Stimulated activated CD4-positive, alpha-beta T cell treated with anti-CD3 and anti-CD28 coated beads, Interleukin-2, amount 100 ng/mL, for 48 hours (primary cell): ENCODE data around the gene ANGEL1.
A peak's percentile ranks its signal among the peaks of the same experiment; 100 is the strongest.

Experiments
- DNase-seq, 2 donors: peaks; one replicate each; pipeline ENCODE4 v3.0.0-alpha.2; 2020

ANGEL1 gene, protein sequence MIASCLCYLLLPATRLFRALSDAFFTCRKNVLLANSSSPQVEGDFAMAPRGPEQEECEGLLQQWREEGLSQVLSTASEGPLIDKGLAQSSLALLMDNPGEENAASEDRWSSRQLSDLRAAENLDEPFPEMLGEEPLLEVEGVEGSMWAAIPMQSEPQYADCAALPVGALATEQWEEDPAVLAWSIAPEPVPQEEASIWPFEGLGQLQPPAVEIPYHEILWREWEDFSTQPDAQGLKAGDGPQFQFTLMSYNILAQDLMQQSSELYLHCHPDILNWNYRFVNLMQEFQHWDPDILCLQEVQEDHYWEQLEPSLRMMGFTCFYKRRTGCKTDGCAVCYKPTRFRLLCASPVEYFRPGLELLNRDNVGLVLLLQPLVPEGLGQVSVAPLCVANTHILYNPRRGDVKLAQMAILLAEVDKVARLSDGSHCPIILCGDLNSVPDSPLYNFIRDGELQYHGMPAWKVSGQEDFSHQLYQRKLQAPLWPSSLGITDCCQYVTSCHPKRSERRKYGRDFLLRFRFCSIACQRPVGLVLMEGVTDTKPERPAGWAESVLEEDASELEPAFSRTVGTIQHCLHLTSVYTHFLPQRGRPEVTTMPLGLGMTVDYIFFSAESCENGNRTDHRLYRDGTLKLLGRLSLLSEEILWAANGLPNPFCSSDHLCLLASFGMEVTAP

GRCh38 chr14:76812422-76813383, at the start of gene ANGEL1:
TSS of gene ANGEL1 (minus strand) at chr14:76812882. CDS start at chr14:76812827, 55 bp downstream.
- peak; percentile 95 to 98 for DNase-seq

DNA sequence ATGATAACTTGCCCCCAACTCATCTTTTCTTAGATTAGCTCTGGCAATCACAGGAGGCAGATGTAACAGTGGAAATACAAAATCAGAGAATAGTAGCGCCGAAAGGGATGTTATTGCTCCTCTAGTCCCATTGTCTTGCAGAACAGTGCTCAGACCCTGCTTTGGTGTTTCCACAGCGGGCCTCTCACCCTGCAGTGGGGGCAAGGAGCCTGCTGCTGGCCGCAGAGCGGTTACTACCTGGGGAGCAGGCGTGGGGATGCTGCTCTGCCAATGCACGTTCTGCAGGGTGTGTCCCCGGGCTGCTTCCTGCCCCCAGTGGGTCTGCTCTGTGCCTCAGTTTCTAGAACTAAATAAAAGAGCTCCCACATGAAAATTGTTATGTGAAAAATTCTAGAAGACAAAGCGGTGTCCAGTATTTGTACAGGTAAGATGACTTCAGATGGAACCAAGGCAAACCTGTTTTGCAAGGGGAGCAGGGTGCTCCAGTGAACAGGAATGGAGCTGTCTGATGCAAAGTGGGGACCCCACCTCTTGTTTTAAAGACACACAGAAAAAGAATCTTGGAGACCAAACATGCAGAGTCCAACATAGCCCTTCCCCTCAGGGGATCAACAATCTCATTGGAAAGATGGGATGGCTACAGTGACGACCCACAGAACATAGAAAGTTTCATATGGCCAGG, 49.0 kb upstream of the ANGEL1 start:
- DNase-seq: no peak

DNA sequence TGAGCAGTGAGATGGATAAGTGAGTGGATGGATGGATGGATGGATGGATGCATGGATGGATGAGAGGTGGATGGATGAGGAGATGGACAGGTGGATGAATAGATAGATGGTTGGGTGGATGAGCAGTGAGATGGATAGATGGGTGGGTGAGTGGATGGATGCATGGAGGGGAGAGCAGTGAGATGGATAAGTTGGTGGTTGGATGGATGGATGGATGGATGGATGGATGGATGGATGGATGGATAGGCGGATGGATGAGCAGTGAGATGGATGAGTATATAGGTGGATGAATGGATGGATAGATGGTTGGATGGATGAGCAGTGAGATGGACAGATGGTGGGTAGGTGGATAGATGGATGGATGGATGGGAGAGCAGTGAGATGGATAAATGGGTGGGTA, 44.1 kb upstream of the ANGEL1 start:
- DNase-seq: no peak

DNA sequence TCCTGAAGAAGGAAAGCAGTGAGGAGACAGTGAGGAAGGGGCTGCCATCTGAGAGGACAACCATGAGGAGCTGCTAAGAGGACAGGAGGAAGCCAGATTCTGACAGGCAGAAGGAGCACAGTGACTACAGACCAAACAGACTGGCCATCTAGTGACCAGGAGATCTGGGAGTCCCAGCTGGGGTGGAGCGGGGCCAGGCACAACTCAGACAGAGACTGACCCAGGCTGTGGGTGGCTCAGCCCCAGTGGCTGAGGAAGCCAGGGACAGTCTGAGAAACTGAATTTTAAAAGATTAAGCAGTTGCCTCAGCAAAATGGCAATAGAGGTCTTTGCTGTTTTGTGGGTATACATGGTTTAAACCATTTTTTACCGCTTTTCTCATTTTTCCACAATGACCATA, 42.4 kb upstream of the ANGEL1 start:
- DNase-seq: no peak

DNA sequence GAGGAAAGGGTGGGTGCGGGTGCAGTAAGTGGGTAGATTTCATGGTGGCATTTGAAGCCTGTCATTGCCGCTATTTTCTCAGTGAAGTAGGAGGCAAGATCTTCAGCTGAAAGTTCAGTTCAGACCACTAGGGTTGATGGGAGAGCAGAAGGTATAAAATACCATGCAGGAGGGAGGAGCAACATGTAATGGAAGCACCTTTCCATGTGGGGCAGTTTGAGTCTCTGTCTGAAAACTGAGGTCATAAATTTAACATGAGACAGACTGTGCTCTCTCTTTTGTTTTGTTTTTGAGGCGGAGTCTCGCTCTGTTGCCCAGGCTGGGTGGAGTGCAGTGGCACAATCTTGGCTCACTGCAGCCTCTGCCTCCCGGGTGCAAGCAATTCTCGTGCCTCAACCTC, 36.2 kb upstream of the ANGEL1 start:
- DNase-seq: no peak

DNA sequence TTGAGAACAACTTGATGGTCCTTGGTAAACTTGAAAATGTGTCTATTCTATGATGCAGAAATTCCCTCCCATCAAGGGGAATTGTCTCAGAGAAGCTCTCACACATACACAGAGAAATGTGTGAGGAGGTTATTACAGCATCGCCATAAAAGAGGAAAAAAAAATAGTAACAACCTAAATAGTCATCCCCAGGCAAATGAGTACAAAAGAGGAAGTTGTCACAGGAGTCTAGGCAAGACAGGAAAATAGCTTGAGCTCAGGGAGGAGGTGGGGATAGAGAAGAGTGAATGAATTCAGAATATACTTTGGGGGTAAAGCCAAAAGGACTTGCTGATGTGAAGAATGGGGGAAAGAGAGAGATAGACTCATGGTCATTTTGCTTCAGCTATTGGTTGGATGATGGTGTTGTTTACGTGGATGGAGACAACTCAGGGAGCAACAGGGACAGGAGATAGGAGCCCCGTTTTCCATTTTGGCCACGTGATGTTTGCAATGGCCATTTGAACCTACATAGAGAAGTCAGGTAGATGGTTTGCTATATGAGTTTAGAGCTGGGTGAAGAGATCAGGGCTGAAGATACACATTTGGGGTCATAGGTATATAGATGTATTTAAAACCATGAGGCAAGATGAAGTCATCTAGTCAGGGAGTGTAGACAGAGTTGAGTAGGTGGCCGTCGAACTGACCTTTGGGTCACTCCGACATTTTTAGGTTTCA, 33.8 kb upstream of the ANGEL1 start:
- no peak for DNase-seq

GRCh38 chr14:76844223-76844622, 31.5 kb upstream of the ANGEL1 start:
- peak; percentile 45 to 55 for DNase-seq

- no peak for DNase-seq
Measured at GRCh38 chr14:76842414-76842813, 29.7 kb upstream of the ANGEL1 start.

DNA sequence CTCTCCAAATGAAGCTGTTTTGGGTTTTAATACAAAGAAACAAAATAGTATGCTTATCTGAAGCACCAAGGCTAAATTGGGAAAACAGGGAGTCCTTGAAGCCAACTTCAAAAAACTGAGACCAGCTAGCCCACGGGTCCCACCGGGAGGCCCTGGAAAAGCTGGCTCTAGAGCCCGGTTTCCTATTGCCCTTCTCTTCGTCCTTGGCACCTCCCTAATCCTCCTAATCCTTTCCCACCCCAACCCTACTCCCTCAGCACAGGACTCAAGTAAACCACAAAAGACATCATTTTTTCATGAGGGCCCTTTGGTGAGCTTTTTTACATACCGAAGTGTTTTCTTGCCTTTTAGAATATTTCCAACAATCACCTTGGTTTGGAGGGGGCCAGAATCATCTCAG, 24.8 kb upstream of the ANGEL1 start:
- DNase-seq: no peak

- no peak for DNase-seq
Measured at GRCh38 chr14:76836029-76836630, 23.4 kb upstream of the ANGEL1 start.

DNA sequence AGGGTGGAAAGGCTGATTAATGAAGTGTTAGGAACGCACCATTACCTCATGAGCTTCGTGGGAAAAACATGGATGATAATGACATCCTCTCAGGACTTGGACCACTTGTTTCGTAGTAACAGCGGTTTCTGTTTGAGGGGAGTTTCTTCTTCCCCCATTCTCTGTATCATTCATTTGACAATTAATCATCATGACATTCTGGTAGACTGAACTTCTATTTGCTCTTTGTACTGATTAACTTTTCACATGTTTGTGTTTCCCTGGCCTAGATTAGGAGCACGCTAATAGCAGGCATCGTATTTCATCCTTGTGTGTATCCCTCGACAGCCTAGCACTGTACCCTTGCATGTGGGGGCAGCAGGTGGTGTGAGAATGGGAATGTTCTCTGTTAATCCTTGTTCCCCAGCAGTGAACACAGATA, 21.6 kb upstream of the ANGEL1 start:
- no peak for DNase-seq

DNA sequence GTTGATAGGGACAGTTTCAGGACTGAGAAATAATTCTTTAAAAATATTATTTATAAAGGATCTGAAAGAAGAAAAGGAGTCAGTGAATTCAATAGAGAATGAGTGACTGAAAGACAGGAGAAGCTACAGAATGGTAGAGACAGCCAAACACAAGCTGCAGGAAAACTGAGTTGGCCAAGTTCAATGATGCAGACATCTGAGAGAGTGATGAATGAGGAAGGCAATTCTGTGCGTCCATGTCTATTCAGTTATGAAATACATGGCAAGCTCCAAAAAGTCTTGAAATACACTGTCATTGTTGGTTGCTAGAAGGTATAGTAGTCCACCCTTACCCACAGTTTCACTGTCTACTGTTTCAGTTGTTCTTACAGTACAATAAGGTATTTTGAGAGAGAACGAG, 20.3 kb upstream of the ANGEL1 start:
- DNase-seq: no peak

- DNase-seq: no peak
Measured at GRCh38 chr14:76832503-76832988, 19.9 kb upstream of the ANGEL1 start.

- no peak for DNase-seq
Measured at GRCh38 chr14:76830556-76830955, 17.9 kb upstream of the ANGEL1 start.

DNA sequence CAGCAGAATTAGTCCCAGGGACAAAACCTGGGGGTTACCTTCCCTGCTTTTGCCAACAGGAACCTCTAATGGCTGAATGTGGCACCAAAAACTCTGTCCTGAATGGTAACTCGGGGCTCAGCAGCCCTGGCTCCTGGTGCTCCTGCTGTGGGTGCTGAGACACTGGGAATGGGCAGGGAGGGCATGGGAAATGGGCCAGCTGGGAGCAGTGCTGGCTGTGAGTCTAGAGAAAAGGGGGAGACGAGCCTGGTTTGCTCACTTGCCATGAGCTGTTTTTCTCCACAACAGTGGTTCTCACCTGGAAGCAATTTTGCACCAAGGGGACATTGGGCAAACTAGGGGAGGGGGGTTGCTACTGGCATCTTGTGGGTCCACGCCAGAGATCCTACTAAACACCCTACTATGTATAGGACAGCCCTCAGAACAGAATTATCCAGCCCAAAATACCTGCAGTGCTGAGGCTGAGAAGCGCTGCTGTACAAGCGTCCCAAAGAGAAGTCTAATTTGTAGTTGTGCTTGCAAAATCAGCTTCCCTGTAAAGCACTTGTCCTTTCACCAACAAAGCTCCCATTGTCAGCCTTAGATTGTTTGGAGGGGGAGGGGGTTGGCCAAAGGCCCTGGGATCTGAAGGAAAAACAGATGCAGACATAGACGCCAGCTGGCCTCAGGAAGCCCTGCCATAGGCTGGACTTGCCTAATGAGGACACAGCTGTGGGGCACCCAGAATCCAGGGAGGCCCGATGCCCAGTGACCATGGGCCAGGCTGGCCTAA, 17.2 kb upstream of the ANGEL1 start:
- no peak for DNase-seq

- no peak for DNase-seq
Measured at GRCh38 chr14:76829013-76829365, 16.3 kb upstream of the ANGEL1 start.

- DNase-seq: no peak
Measured at GRCh38 chr14:76828339-76829012, 15.8 kb upstream of the ANGEL1 start.

DNA sequence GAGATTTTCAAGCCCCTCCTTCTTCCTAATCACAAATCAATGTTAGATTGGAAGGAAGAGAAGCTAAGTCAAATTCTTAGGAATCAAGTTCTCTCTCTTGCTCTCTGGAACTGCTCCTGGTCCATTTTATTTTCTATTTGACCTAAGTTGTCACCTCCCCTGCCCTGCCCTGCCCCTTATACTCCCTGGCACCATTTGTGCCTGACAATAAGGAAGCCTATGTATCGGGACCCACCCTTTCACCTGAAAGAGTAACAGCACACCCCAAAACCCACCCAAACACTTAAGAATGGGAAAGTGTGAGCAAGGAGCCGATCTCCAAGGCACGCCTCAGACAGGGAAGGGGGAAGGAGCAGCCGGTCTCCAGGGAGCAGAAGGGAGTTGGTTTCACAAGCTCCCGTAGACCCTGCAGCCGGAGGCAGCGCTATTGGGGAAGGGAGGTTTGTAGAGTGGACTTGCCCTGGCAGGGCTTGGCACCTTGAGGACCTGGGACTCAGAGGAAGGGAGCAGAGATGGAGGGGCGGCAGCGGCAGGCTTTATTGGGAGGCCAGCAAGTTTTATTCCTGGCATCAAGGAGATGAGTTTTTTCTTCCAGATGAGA, 15.1 kb upstream of the ANGEL1 start:
- DNase-seq: no peak

- DNase-seq: no peak
Measured at GRCh38 chr14:76826122-76826521, 13.4 kb upstream of the ANGEL1 start, which contains the start of gene LRRC74A. TSS of gene LRRC74A (plus strand) at chr14:76826408. CDS start at chr14:76826698, 290 bp downstream.
